CD4-positive, alpha-beta T cell treated with Interleukin-1 beta for 1 hour (primary cell): Measurements from ENCODE around the gene SUPT20HL1.

Source experiments
- DNase-seq, 2 donors: peaks; one replicate each; pipeline ENCODE4 v3.0.0-alpha.2; 2020 to 2022

Gene SUPT20HL1

GRCh38 chrX:24405959-24406358 lies 45.5 kb downstream of the SUPT20HL1 start:
- no peak for DNase-seq
